Activated T-cell treated with anti-CD3 and anti-CD28 coated beads for 48 hours (primary cell): Measurements from ENCODE around the gene PID1.
"Not testable (repeated sequence)": the region's sequence is repeated elsewhere in the genome, so short reads cannot be mapped to it uniquely, and the experiment has no call there.

Experiments used
- DNase-seq: peaks from one replicate; pipeline ENCODE4 v3.0.0-alpha.2; 2020; ENCODE audit warnings: low read depth

Gene PID1

GRCh38 chr2:229212241-229212640 lies 58.8 kb downstream of the PID1 start:
- no peak for DNase-seq

- no peak for DNase-seq
These were observed 60.4 kb downstream of the PID1 start for GRCh38 chr2:229210641-229211040.

GRCh38 chr2:229206548-229206947 lies 64.5 kb downstream of the PID1 start:
- no peak for DNase-seq

GRCh38 chr2:229205704-229206103 lies 65.4 kb downstream of the PID1 start:
- DNase-seq, result no peak

- no peak for DNase-seq
These were observed 68.4 kb downstream of the PID1 start for GRCh38 chr2:229202646-229203045.

- no peak for DNase-seq
These were observed 69.6 kb downstream of the PID1 start for GRCh38 chr2:229201521-229201920.

GRCh38 chr2:229199267-229199666 lies 71.8 kb downstream of the PID1 start:
- DNase-seq, result no peak

- no peak for DNase-seq
These were observed 74.6 kb downstream of the PID1 start for GRCh38 chr2:229196448-229196847.

- no peak for DNase-seq
These were observed 75.6 kb downstream of the PID1 start for GRCh38 chr2:229195346-229195947.

GRCh38 chr2:229193281-229193680 lies 77.8 kb downstream of the PID1 start:
- no peak for DNase-seq

GRCh38 chr2:229191413-229191812 lies 79.7 kb downstream of the PID1 start:
- no peak for DNase-seq

GRCh38 chr2:229187123-229187522 lies 84.0 kb downstream of the PID1 start:
- not testable (repeated sequence) for DNase-seq

GRCh38 chr2:229181641-229182040 lies 89.4 kb downstream of the PID1 start:
- no peak for DNase-seq

GRCh38 chr2:229180658-229181057 lies 90.4 kb downstream of the PID1 start:
- DNase-seq, result no peak

GRCh38 chr2:229179628-229180027 lies 91.5 kb downstream of the PID1 start:
- no peak for DNase-seq

- DNase-seq, result no peak
These were observed 92.4 kb downstream of the PID1 start for GRCh38 chr2:229178706-229179105.

- no peak for DNase-seq
These were observed 93.0 kb downstream of the PID1 start for GRCh38 chr2:229178117-229178516.

- DNase-seq, result no peak
These were observed 95.0 kb downstream of the PID1 start for GRCh38 chr2:229176136-229176535.

- no peak for DNase-seq
These were observed 95.6 kb downstream of the PID1 start for GRCh38 chr2:229175497-229175863.

GRCh38 chr2:229174794-229175496 lies 96.1 kb downstream of the PID1 start:
- no peak for DNase-seq

- no peak for DNase-seq
These were observed 97.2 kb downstream of the PID1 start for GRCh38 chr2:229173825-229174359.

- no peak for DNase-seq
These were observed 100.2 kb downstream of the PID1 start for GRCh38 chr2:229170916-229171315.

GRCh38 chr2:229170171-229170570 lies 100.9 kb downstream of the PID1 start:
- DNase-seq, result no peak

GRCh38 chr2:229169751-229170150 lies 101.3 kb downstream of the PID1 start:
- DNase-seq, result no peak
